Measurements from ENCODE around the gene LRRC14B. TPM values are rescaled to one million over a fixed set of nuclear protein-coding genes. Genes with fewer than 3 reads are reported as not detected.

Gene LRRC14B
- total and polyA plus RNA-seq, 2 of the 13 experiments (the other 11 are each of a cell fraction or from before 2014, with no cell fraction given) = not detected

DNA sequence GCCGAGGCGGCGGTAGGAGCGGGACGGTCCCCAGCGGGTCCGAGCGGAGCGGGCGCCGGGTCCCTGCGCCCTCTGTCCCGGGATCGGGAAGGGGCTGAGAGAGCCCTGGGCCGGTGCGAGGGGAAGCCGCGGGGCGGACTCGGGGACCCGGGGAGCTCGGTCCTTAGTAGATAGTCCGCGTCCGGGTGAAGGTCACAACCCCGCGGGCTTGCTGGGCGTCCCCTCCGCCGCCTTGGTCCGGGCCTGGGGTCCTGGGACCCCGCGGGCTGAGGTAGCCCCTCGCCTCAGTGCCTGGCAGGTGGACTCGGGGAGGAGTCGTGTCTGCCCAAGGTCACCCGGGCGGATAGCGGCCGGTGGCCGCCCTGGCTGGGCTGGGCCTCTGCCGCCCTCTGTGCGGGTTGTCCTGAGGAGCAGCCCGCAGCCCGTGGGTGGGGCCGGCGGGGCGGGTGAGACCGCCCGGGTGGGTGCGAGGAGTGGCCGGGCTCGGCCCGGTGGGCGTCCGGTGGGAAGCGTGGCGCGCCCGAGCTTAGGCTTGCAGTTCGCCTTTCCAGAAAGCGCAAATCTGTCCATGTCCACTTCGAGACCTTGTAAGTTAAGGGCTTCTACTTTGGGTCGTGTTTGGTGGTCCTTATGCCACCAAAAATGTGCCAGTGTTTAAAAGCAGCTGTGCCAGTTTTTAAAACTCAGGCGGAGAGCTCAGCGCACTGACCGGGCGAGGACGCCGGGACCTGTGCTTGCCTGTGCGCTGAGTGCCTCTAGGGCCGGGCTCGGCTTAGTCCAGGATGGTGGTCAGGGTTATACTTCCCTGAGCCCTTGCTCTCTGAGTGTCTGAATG, 27.4 kb downstream of the LRRC14B start (continued):
- TF ChIP-seq ZNF224 (CRISPR knock-in tag; IDR thresholded peaks at IDR 0.05) (0 out of 2 replicates have a peak, but pooled peaks have one; percentile 60), CCDC6 (CRISPR knock-in tag; IDR thresholded peaks at IDR 0.05) (peak; percentile 75), NFE2L1 (CRISPR knock-in tag; IDR thresholded peaks at IDR 0.05; ENCODE audit: borderline replicate concordance) (no peak), ZNF431 (CRISPR knock-in tag; IDR thresholded peaks at IDR 0.05; ENCODE audit: borderline replicate concordance, low read depth) (0 out of 2 replicates have a peak, but pooled peaks have one; percentile 37), ZNF558 (CRISPR knock-in tag; IDR thresholded peaks at IDR 0.05; ENCODE audit: borderline replicate concordance) (peak; percentile 39; the same call in 1 of the 2 replicates), HOXA9 (CRISPR knock-in tag; IDR thresholded peaks at IDR 0.05; ENCODE audit: borderline replicate concordance) (no peak), ZNF354B (CRISPR knock-in tag; IDR thresholded peaks at IDR 0.05) (no peak), NCOA1 (CRISPR knock-in tag; IDR thresholded peaks at IDR 0.05) (no peak), ZNF792 (CRISPR knock-in tag; IDR thresholded peaks at IDR 0.05) (no peak), ZNF33B (CRISPR knock-in tag; IDR thresholded peaks at IDR 0.05) (no peak), ZNF138 (CRISPR knock-in tag; IDR thresholded peaks at IDR 0.05; ENCODE audit: low read depth) (no peak), TCF12 (IDR thresholded peaks at IDR 0.05) (no peak), TCF12 (CRISPR knock-in tag; IDR thresholded peaks at IDR 0.05) (peak; percentile 57; the same call in 1 of the 2 replicates), JUNB (CRISPR knock-in tag; IDR thresholded peaks at IDR 0.05; ENCODE audit: borderline replicate concordance) (no peak), SIN3A (IDR thresholded peaks at IDR 0.05; ENCODE audit: borderline replicate concordance, low read depth, low read length) (peak; percentile 28; the same call in 1 of the 2 replicates), ZNF777 (CRISPR knock-in tag; IDR thresholded peaks at IDR 0.05) (peak; percentile 28; the same call in 1 of the 2 replicates), PITX1 (CRISPR knock-in tag; IDR thresholded peaks at IDR 0.05) (no peak), BRCA1 (CRISPR knock-in tag; IDR thresholded peaks at IDR 0.05) (no peak), ZNF766 (CRISPR knock-in tag; IDR thresholded peaks at IDR 0.05; ENCODE audit: borderline replicate concordance) (peak; percentile 7; the same call in 1 of the 2 replicates)
- TF ChIP-seq, protein P1, sequence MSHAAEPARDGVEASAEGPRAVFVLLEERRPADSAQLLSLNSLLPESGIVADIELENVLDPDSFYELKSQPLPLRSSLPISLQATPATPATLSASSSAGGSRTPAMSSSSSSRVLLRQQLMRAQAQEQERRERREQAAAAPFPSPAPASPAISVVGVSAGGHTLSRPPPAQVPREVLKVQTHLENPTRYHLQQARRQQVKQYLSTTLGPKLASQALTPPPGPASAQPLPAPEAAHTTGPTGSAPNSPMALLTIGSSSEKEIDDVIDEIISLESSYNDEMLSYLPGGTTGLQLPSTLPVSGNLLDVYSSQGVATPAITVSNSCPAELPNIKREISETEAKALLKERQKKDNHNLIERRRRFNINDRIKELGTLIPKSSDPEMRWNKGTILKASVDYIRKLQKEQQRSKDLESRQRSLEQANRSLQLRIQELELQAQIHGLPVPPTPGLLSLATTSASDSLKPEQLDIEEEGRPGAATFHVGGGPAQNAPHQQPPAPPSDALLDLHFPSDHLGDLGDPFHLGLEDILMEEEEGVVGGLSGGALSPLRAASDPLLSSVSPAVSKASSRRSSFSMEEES (CRISPR knock-in tag; IDR thresholded peaks at IDR 0.05) = no peak
- TF ChIP-seq, protein P2, sequence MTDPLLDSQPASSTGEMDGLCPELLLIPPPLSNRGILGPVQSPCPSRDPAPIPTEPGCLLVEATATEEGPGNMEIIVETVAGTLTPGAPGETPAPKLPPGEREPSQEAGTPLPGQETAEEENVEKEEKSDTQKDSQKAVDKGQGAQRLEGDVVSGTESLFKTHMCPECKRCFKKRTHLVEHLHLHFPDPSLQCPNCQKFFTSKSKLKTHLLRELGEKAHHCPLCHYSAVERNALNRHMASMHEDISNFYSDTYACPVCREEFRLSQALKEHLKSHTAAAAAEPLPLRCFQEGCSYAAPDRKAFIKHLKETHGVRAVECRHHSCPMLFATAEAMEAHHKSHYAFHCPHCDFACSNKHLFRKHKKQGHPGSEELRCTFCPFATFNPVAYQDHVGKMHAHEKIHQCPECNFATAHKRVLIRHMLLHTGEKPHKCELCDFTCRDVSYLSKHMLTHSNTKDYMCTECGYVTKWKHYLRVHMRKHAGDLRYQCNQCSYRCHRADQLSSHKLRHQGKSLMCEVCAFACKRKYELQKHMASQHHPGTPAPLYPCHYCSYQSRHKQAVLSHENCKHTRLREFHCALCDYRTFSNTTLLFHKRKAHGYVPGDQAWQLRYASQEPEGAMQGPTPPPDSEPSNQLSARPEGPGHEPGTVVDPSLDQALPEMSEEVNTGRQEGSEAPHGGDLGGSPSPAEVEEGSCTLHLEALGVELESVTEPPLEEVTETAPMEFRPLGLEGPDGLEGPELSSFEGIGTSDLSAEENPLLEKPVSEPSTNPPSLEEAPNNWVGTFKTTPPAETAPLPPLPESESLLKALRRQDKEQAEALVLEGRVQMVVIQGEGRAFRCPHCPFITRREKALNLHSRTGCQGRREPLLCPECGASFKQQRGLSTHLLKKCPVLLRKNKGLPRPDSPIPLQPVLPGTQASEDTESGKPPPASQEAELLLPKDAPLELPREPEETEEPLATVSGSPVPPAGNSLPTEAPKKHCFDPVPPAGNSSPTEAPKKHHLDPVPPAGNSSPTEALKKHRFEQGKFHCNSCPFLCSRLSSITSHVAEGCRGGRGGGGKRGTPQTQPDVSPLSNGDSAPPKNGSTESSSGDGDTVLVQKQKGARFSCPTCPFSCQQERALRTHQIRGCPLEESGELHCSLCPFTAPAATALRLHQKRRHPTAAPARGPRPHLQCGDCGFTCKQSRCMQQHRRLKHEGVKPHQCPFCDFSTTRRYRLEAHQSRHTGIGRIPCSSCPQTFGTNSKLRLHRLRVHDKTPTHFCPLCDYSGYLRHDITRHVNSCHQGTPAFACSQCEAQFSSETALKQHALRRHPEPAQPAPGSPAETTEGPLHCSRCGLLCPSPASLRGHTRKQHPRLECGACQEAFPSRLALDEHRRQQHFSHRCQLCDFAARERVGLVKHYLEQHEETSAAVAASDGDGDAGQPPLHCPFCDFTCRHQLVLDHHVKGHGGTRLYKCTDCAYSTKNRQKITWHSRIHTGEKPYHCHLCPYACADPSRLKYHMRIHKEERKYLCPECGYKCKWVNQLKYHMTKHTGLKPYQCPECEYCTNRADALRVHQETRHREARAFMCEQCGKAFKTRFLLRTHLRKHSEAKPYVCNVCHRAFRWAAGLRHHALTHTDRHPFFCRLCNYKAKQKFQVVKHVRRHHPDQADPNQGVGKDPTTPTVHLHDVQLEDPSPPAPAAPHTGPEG (CRISPR knock-in tag; IDR thresholded peaks at IDR 0.05) = peak; percentile 62
- TF ChIP-seq, protein P3, sequence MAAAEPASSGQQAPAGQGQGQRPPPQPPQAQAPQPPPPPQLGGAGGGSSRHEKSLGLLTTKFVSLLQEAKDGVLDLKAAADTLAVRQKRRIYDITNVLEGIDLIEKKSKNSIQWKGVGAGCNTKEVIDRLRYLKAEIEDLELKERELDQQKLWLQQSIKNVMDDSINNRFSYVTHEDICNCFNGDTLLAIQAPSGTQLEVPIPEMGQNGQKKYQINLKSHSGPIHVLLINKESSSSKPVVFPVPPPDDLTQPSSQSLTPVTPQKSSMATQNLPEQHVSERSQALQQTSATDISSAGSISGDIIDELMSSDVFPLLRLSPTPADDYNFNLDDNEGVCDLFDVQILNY (CRISPR knock-in tag; conservative IDR thresholded peaks at IDR 0.05) = no peak
